ENCODE data around the gene WDR4.

- no peak for TF ChIP-seq CTCF (IDR thresholded peaks at IDR 0.05)
- TF ChIP-seq POLR2A (IDR thresholded peaks at IDR 0.05), result no peak
Observed at GRCh38 chr21:42848932-42849758, 30.2 kb downstream of the WDR4 start.
